HepG2 (cell line): ENCODE measurements around the gene SPA17. TPM values are rescaled to one million over a fixed set of nuclear protein-coding genes. Genes with fewer than 3 reads are reported as not detected.
A peak's percentile ranks its signal among the peaks of the same experiment; 100 is the strongest.

Experiments used
- ATAC-seq: fragments of 200-7000 bp; cut with Tn5 transposase; 3 replicates; pipeline ENCODE4 v1.9.1; 2020; ENCODE audit warnings: mild to moderate bottlenecking, moderate library complexity
- BruUV-seq: library from RNA; stranded (reverse); fragments of 400-500 nt; replicated peaks from 2 replicates; lab custom pipeline; 2021; lab: Mats Ljungman, UMichigan
- CTCF ChIA-PET: fragments of 300-600 bp; formaldehyde crosslinking; extraction: SDS; loops from one replicate; lab custom pipeline; 2021; ENCODE audit warnings: low total read pairs, inconsistent platforms, low intra/inter-chr PET ratio; lab: Yijun Ruan, JAX
- POLR2A ChIA-PET: fragments of 350-600 bp; sonication (Branson Sonifier 250); formaldehyde crosslinking; loops from one replicate; lab custom pipeline; 2020; ENCODE audit warnings: antibody characterized with exemption, inconsistent platforms; lab: Yijun Ruan, JAX
- DNase-seq: peaks from one replicate; pipeline ENCODE4 v3.0.0-alpha.2; 2015; ENCODE audit warnings: low spot score
- FAIRE-seq: peaks from 3 replicates; lab custom pipeline; 2011; peaks lifted over from hg19 to GRCh38; lab: Jason Lieb, UNC
- H2AFZ ChIP-seq: one replicate; pipeline ENCODE4 v1.6.1; 2011; ENCODE audit warnings: low read length, inconsistent platforms
- H3K27ac ChIP-seq: fragments of 300-600 bp; 3 replicates; pipeline ENCODE4 v1.8.0; 2011; ENCODE audit warnings: mixed run types, mild to moderate bottlenecking, mixed read lengths, low read length, inconsistent platforms; ENCODE audit not compliant: insufficient read depth; ENCODE audit errors: extremely low read length
- H3K27me3 ChIP-seq, 2 experiments: fragments of 200-600 bp in 1 of 2; 2 replicates in 1 of 2; 3 replicates in 1 of 2; pipeline versions ENCODE4 v1.6.0 to v1.8.0; 2011; ENCODE audit warnings: low read length in 2 of 2, mild to moderate bottlenecking in 2 of 2, moderate library complexity in 2 of 2, inconsistent platforms in 1 of 2; ENCODE audit not compliant: insufficient read depth in 2 of 2, control insufficient read depth in 1 of 2
- H3K36me3 ChIP-seq, 2 experiments: fragments of 200-600 bp in 1 of 2; replicated peaks in 1 of 2; 2 replicates in 1 of 2; 3 replicates in 1 of 2; pipeline versions ENCODE4 v1.5.1 to v1.8.0; 2011; ENCODE audit warnings: low read length in 2 of 2, inconsistent platforms in 1 of 2; ENCODE audit not compliant: insufficient read depth in 2 of 2, control insufficient read depth in 1 of 2
- H3K4me1 ChIP-seq: 2 replicates; pipeline ENCODE4 v1.5.1; 2012; ENCODE audit warnings: low read length, inconsistent platforms; ENCODE audit not compliant: insufficient read depth
- H3K4me2 ChIP-seq: 2 replicates; pipeline ENCODE4 v1.6.0; 2011; ENCODE audit warnings: low read depth, low read length, inconsistent platforms
- H3K4me3 ChIP-seq, 3 experiments: fragments of 200-600 bp in 1 of 3; sonication (generic), shearing (Covaris generic) in 1 of 3; replicated peaks in 1 of 3; 2 replicates each; pipeline ENCODE4 v1.5.1; 2011 to 2016; ENCODE audit warnings: low read length in 3 of 3, inconsistent platforms in 2 of 3, low read depth in 2 of 3, mild to moderate bottlenecking in 2 of 3, control low read depth in 1 of 3, mixed read lengths in 1 of 3; ENCODE audit not compliant: insufficient read depth in 1 of 3
- H3K79me2 ChIP-seq: one replicate; pipeline ENCODE4 v1.6.1; 2011; ENCODE audit warnings: low read length, inconsistent platforms; ENCODE audit not compliant: insufficient read depth
- H3K9ac ChIP-seq: 2 replicates; pipeline ENCODE4 v1.6.0; 2011; ENCODE audit warnings: mild to moderate bottlenecking, low read depth, low read length, inconsistent platforms; ENCODE audit not compliant: insufficient read depth
- H3K9me3 ChIP-seq: 2 replicates; pipeline ENCODE4 v1.5.1; 2012; ENCODE audit warnings: mild to moderate bottlenecking, low read length
- H4K20me1 ChIP-seq: 2 replicates; pipeline ENCODE4 v1.6.0; 2011; ENCODE audit warnings: inconsistent platforms, mild to moderate bottlenecking, low read length, moderate library complexity; ENCODE audit not compliant: insufficient read depth
- BORCS8-MEF2B ChIP-seq: sonication (generic); formaldehyde crosslinking; IDR thresholded peaks from 2 replicates; pipeline ENCODE4 v1.8.0; 2022; ENCODE audit warnings: mild to moderate bottlenecking, missing genetic modification reagents
- EED ChIP-seq: sonication (generic); formaldehyde crosslinking; IDR thresholded peaks from 2 replicates; pipeline ENCODE4 v1.5.0; 2020; ENCODE audit warnings: mild to moderate bottlenecking, missing genetic modification reagents
- FOXK1 ChIP-seq: sonication (generic); formaldehyde crosslinking; IDR thresholded peaks from 2 replicates; pipeline ENCODE4 v1.4.0; 2020; ENCODE audit warnings: low read depth, missing genetic modification reagents, borderline replicate concordance
- MAFF ChIP-seq: IDR thresholded peaks from 2 replicates; pipeline ENCODE4 v1.6.1; 2011; ENCODE audit warnings: low read depth, low read length, improper control_type of control experiment
- NR2C2 ChIP-seq: sonication (generic); formaldehyde crosslinking; IDR thresholded peaks from 2 replicates; pipeline ENCODE4 v1.4.0; 2020; ENCODE audit warnings: missing genetic modification reagents, mild to moderate bottlenecking, moderate library complexity, borderline replicate concordance
- PPARG ChIP-seq: conservative IDR thresholded peaks from 2 replicates; pipeline ENCODE4 v1.6.1; 2016; ENCODE audit warnings: missing biosample characterization, missing genetic modification reagents
- SMAD3 ChIP-seq: sonication (generic); formaldehyde crosslinking; IDR thresholded peaks from 2 replicates; pipeline ENCODE4 v1.4.0; 2020; ENCODE audit warnings: missing genetic modification reagents
- ZNF446 ChIP-seq: sonication (generic); formaldehyde crosslinking; IDR thresholded peaks from 2 replicates; pipeline ENCODE4 v1.5.0; 2020; ENCODE audit warnings: mild to moderate bottlenecking, missing genetic modification reagents
- ZNF607 ChIP-seq: sonication (generic); formaldehyde crosslinking; IDR thresholded peaks from 2 replicates; pipeline ENCODE4 v1.5.1; 2020; ENCODE audit warnings: missing genetic modification reagents, mild to moderate bottlenecking, borderline replicate concordance
- ZNF737 ChIP-seq: sonication (generic); formaldehyde crosslinking; IDR thresholded peaks from 2 replicates; pipeline ENCODE4 v1.5.0; 2020; ENCODE audit warnings: missing genetic modification reagents, mild to moderate bottlenecking, borderline replicate concordance
- ZSCAN12 ChIP-seq: sonication (generic); formaldehyde crosslinking; IDR thresholded peaks from 2 replicates; pipeline ENCODE4 v1.9.0; 2021; ENCODE audit warnings: mild to moderate bottlenecking, missing genetic modification reagents
- WGBS: methylation state at CpG from one replicate; pipeline ENCODE4 v1.1.6; 2017; ENCODE audit warnings: low lambda C conversion rate; 5-methylcytosine and 5-hydroxymethylcytosine counted together
- in situ Hi-C: cut with HindIII; loops from 2 replicates; pipeline ENCODE4 v1.10.0; 2017; ENCODE audit warnings: low pct_unique_long_range_greater_than_20kb; ENCODE audit not compliant: extremely low pct_ligation_motif_present
- intact Hi-C: fragments of 100-400 bp; cut with micrococcal nuclease; formaldehyde crosslinking; loops from one replicate; pipeline ENCODE4 v1.10.0; 2022; ENCODE audit not compliant: unreplicated experiment
- polyA plus RNA-seq, 8 experiments: library from polyadenylated mRNA; depleted of rRNA in 3 of 8; stranded (reverse) in 7 of 8; unstranded in 1 of 8; fragments of >200 nt; fragmentation: Illumina TruSeq in 4 of 8; extraction: Trizol in 4 of 8; gene quantifications; 2 replicates each; pipeline versions ENCODE4 v1.2.1 to v1.2.3, GENCODE V29; 2011 to 2016; ENCODE audit warnings: low read depth in 4 of 8, missing spikeins in 1 of 8, mixed read lengths in 1 of 8; ENCODE audit not compliant: insufficient read depth in 1 of 8
- total RNA-seq, 5 experiments: library from RNA; depleted of rRNA; stranded (reverse); fragments of >200 nt; fragmentation: Illumina TruSeq; extraction: Trizol; gene quantifications; 2 replicates each; pipeline ENCODE4 v1.2.3, GENCODE V29; 2016; ENCODE audit warnings: low read depth in 1 of 5
- TF ChIP-seq, protein P1 (sequence below), 2 experiments: sonication (generic) in 1 of 2; formaldehyde crosslinking in 1 of 2; IDR thresholded peaks; 2 replicates each; pipeline versions ENCODE4 v1.4.0 to v1.6.1; 2018 to 2020; ENCODE audit warnings: missing genetic modification reagents in 2 of 2, borderline replicate concordance in 1 of 2, low read depth in 1 of 2, mild to moderate bottlenecking in 1 of 2, missing biosample characterization in 1 of 2

Gene SPA17
- total and polyA plus RNA-seq, 2 of the 13 experiments (the other 11 are each of a cell fraction or from before 2014, with no cell fraction given) = 4.4 to 8.4 TPM

DNA sequence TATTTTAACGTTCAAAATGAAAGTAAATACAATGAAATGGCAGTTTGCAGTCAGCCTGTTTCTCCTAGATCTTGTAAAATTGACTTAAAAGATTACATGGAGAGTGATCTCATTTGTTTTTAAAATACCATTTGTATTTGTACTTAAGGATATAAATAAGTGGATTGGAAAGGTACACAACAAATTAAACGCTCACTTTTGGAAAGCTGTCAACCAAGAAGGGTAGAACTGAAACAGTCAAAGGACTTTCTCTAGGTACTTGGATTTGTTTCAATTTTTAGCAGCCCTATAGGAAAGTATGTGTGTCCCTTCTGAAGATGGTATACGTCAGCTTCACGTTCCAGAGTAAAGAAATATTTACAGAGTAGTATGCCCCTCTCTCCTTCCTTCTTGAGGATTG, 43.7 kb upstream of the SPA17 start (continued):
- no peak for TF ChIP-seq ZSCAN12 (CRISPR knock-in tag)
- TF ChIP-seq, protein P1, sequence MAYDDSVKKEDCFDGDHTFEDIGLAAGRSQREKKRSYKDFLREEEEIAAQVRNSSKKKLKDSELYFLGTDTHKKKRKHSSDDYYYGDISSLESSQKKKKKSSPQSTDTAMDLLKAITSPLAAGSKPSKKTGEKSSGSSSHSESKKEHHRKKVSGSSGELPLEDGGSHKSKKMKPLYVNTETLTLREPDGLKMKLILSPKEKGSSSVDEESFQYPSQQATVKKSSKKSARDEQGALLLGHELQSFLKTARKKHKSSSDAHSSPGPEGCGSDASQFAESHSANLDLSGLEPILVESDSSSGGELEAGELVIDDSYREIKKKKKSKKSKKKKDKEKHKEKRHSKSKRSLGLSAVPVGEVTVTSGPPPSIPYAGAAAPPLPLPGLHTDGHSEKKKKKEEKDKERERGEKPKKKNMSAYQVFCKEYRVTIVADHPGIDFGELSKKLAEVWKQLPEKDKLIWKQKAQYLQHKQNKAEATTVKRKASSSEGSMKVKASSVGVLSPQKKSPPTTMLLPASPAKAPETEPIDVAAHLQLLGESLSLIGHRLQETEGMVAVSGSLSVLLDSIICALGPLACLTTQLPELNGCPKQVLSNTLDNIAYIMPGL (CRISPR knock-in tag; IDR thresholded peaks at IDR 0.05; ENCODE audit: borderline replicate concordance in 1 of 2, low read depth in 1 of 2) = no peak
- TF ChIP-seq BORCS8-MEF2B (CRISPR knock-in tag) = no peak
- no peak for TF ChIP-seq FOXK1 (CRISPR knock-in tag)
- no peak for TF ChIP-seq PPARG (CRISPR knock-in tag)
- no peak for TF ChIP-seq SMAD3
- TF ChIP-seq EED (CRISPR knock-in tag) = no peak

GRCh38 chr11:124633355-124633754, 40.3 kb upstream of the SPA17 start:
- in situ Hi-C loops = no loop called here
- intact Hi-C loops = no loop called here
- no peak overlapping the region for H3K9ac ChIP-seq
- 94% methylated on average over 1 of the region's 1 CpG for WGBS
- no peak overlapping the region for H3K4me3 ChIP-seq
- FAIRE-seq = no peak
- no peak for DNase-seq
- no peak overlapping the region for H2AFZ ChIP-seq
- POLR2A ChIA-PET = interaction anchor here (3.8 kb wide), 1 partner anchor 11 kb away, joined by 10 read pairs; the partner anchor contains the start of gene TBRG1
- H3K4me2 ChIP-seq = no peak overlapping the region
- H3K36me3 ChIP-seq = peaks cover 15 to 52% of the 10 kb centered on the region in 2 experiments
- H3K27ac ChIP-seq = no peak overlapping the region
- no peaks in the 10 kb centered on the region for H3K9me3 ChIP-seq
- no TSS peak for BruUV-seq
- H3K4me1 ChIP-seq = no peaks in the 10 kb centered on the region
- CTCF ChIA-PET = no interaction called here
- ATAC-seq = peak; percentile 87
- H4K20me1 ChIP-seq = no peaks in the 10 kb centered on the region
- H3K27me3 ChIP-seq = no peaks in the 10 kb centered on the region
- H3K79me2 ChIP-seq = no peaks in the 10 kb centered on the region
- TF ChIP-seq ZNF446 (CRISPR knock-in tag) = no peak
- TF ChIP-seq NR2C2 (CRISPR knock-in tag) = no peak
- TF ChIP-seq MAFF = no peak
- TF ChIP-seq ZNF607 (CRISPR knock-in tag) = no peak
- no peak for TF ChIP-seq ZNF737 (CRISPR knock-in tag)
